Aorta (tissue), 5 donors: Measurements from ENCODE around the gene SYNJ2BP. TPM values are rescaled to one million over a fixed set of nuclear protein-coding genes. Genes with fewer than 3 reads are reported as not detected.

Source experiments
- ATAC-seq: fragments of 200-7000 bp; cut with Tn5 transposase; one replicate; pipeline ENCODE4 v1.9.1; 2022; ENCODE audit warnings: moderate library complexity; ENCODE audit not compliant: low FRiP score
- DNase-seq, 2 donors: peaks; one replicate each; pipeline ENCODE4 v3.0.0-alpha.2; 2020
- H3K27ac ChIP-seq, 2 donors: one replicate each; pipeline ENCODE4 v1.5.1; 2013; ENCODE audit warnings: low read length in 2 of 2, mild to moderate bottlenecking in 2 of 2, moderate library complexity in 2 of 2, control low read depth in 1 of 2, inconsistent platforms in 1 of 2, low read depth in 1 of 2
- H3K27me3 ChIP-seq, 2 donors: one replicate each; pipeline ENCODE4 v1.6.1; 2013; ENCODE audit warnings: control low read depth in 1 of 2, low read length in 1 of 2, mild to moderate bottlenecking in 1 of 2, moderate library complexity in 1 of 2; ENCODE audit not compliant: insufficient read depth in 2 of 2, control insufficient read depth in 1 of 2
- H3K36me3 ChIP-seq, 2 donors: one replicate each; pipeline ENCODE4 v1.6.1; 2013; ENCODE audit warnings: control low read depth in 1 of 2, low read length in 1 of 2, mild to moderate bottlenecking in 1 of 2; ENCODE audit not compliant: insufficient read depth in 2 of 2, control insufficient read depth in 1 of 2
- H3K4me1 ChIP-seq, 2 donors: one replicate each; pipeline ENCODE4 v1.6.1; 2013; ENCODE audit warnings: low read length in 2 of 2, control low read depth in 1 of 2, mild to moderate bottlenecking in 1 of 2, moderate library complexity in 1 of 2; ENCODE audit not compliant: insufficient read depth in 2 of 2, control insufficient read depth in 1 of 2
- H3K4me3 ChIP-seq, 2 donors: one replicate each; pipeline ENCODE4 v1.5.1; 2013; ENCODE audit warnings: low read length in 2 of 2, control low read depth in 1 of 2, mild to moderate bottlenecking in 1 of 2
- H3K9me3 ChIP-seq: one replicate; pipeline ENCODE4 v1.6.1; 2013; ENCODE audit warnings: mild to moderate bottlenecking, low read length; ENCODE audit not compliant: control insufficient read depth
- WGBS, 2 donors: extraction: QIAGEN DNeasy Blood & Tissue Kit; methylation state at CpG; one replicate each; pipeline ENCODE4 v1.1.7; 2013; 5-methylcytosine and 5-hydroxymethylcytosine counted together
- intact Hi-C, 2 donors: fragments of 100-400 bp; cut with DNase I; formaldehyde crosslinking; loops; one replicate each; pipeline versions ENCODE4 v1.14.2 to v1.15.0; 2022
- polyA plus RNA-seq, 2 donors: library from polyadenylated mRNA; stranded (reverse); fragments of 200-250 nt; gene quantifications; one replicate each; pipeline ENCODE4 v1.2.3, GENCODE V29; 2013
- total RNA-seq, 2 donors: library from RNA; stranded (reverse); fragmentation: NEBNext Ultra II Directional; extraction: Animal tissue kit (Norgen Biotek cat#: 25700); gene quantifications; one replicate each; pipeline ENCODE4 v1.2.1, GENCODE V29; 2021
- donor health status: healthy with polysubstance abuse.
- donor health status: Bipolar disorder and iron deficiency.
- donor health status: DM: no; HTN: no; CAD: no.
- donor health status: DM: no; HTN: no; CAD: no.
- donor health status: DM: yes; HTN: yes; CAD: no.

The SYNJ2BP gene
- total and polyA plus RNA-seq, 4 donors: 16.6 to 35.8 (median 27.6) TPM

GRCh38 chr14:70378696-70379095 lies 38.2 kb downstream of the SYNJ2BP start:
- Histone ChIP-seq H3K27ac (no peak overlapping the region), H3K9me3 (no peaks in the 10 kb centered on the region), H3K36me3 (peaks cover 0 to 3% of the 10 kb centered on the region in 2 donors), H3K4me1 (no peaks in the 10 kb centered on the region), H3K4me3 (no peak overlapping the region), H3K27me3 (no peaks in the 10 kb centered on the region)
- intact Hi-C loops: no loop called here
- DNase-seq: no peak
- WGBS, 2 donors: 86 to 93% methylated on average over 1 of the region's 1 CpG
- no peak for ATAC-seq

Other genes with a start within 250 kb of the SYNJ2BP start
- gene SLC8A3, start 228.1 kb downstream of the SYNJ2BP start, total RNA-seq: under 1 TPM; 0.23 to 0.45 TPM
- not detected for gene SLC8A3, start 228.1 kb downstream of the SYNJ2BP start, polyA plus RNA-seq
- 10 to 100 TPM; 10.7 to 16.7 TPM for gene COX16, start 57.4 kb downstream of the SYNJ2BP start, total RNA-seq
- gene COX16, start 57.4 kb downstream of the SYNJ2BP start, polyA plus RNA-seq: 10 to 100 TPM; 28.3 to 85.8 TPM
- under 1 TPM; 0.13 to 0.24 TPM for gene ADAM21, start 35.1 kb upstream of the SYNJ2BP start, total RNA-seq
- not detected for gene ADAM21, start 35.1 kb upstream of the SYNJ2BP start, polyA plus RNA-seq
- 1 to 10 TPM; 2.5 to 3.8 TPM for gene ADAM20, start 117.9 kb upstream of the SYNJ2BP start, total RNA-seq
- under 1 TPM in 1 of 2 donors, not detected in 1; 0.10 TPM for gene ADAM20, start 117.9 kb upstream of the SYNJ2BP start, polyA plus RNA-seq
- gene MED6, start 183.6 kb upstream of the SYNJ2BP start, total RNA-seq: 10 to 100 TPM; 31.5 to 40.1 TPM
- 10 to 100 TPM; 15.5 to 24.8 TPM for gene MED6, start 183.6 kb upstream of the SYNJ2BP start, polyA plus RNA-seq
- gene TTC9, start 224.8 kb upstream of the SYNJ2BP start, total RNA-seq: 1 to 10 TPM; 2.7 to 2.9 TPM
- gene TTC9, start 224.8 kb upstream of the SYNJ2BP start, polyA plus RNA-seq: 1 to 10 TPM; 1.6 to 2.8 TPM